GM23248 (cell line): Measurements from ENCODE around the gene MCFD2.

Source experiments
- EZH2 ChIP-seq: fragments of 200-600 bp; sonication (generic); IDR thresholded peaks from 2 replicates; pipeline ENCODE4 v1.6.1; 2018; ENCODE audit warnings: antibody characterized with exemption, mild to moderate bottlenecking; ENCODE audit not compliant: insufficient read depth, poor library complexity, severe bottlenecking
- EZH2phosphoT487 ChIP-seq: fragments of 200-600 bp; sonication (generic); IDR thresholded peaks from 2 replicates; pipeline ENCODE4 v1.6.1; 2018; ENCODE audit warnings: antibody characterized with exemption, moderate library complexity, mild to moderate bottlenecking, low read depth; ENCODE audit not compliant: insufficient read depth

GRCh38 chr2:46915811-46916630 lies 415 bp upstream of the MCFD2 start:
- TF ChIP-seq EZH2phosphoT487 = no peak
- no peak for TF ChIP-seq EZH2
